GM18868 (cell line): ENCODE measurements around the gene SYNGR3.
A peak's percentile ranks its signal among the peaks of the same experiment; 100 is the strongest.

Experiments used
- ATAC-seq: cut with Tn5 transposase; IDR thresholded peaks from one replicate; pipeline ENCODE4 v1.9.1; 2021; ENCODE audit warnings: mild to moderate bottlenecking, moderate library complexity; ENCODE audit not compliant: unreplicated experiment

The SYNGR3 gene

GRCh38 chr16:1991948-1992703, 2.4 kb downstream of the SYNGR3 start:
- peak; percentile 56 for ATAC-seq

GRCh38 chr16:1992704-1993317, 3.0 kb downstream of the SYNGR3 start:
- no peak for ATAC-seq

GRCh38 chr16:1993731-1994131, 4.0 kb downstream of the SYNGR3 start:
- ATAC-seq, result no peak

- no peak for ATAC-seq
These were observed 8.0 kb downstream of the SYNGR3 start for GRCh38 chr16:1997494-1998359.

- ATAC-seq, result no peak
These were observed 8.6 kb downstream of the SYNGR3 start for GRCh38 chr16:1998360-1998835.

GRCh38 chr16:1998852-1999801, 9.4 kb downstream of the SYNGR3 start:
- ATAC-seq, result no peak

- no peak for ATAC-seq
These were observed 10.2 kb downstream of the SYNGR3 start for GRCh38 chr16:1999866-2000514.

GRCh38 chr16:2001035-2001434, 11.3 kb downstream of the SYNGR3 start:
- no peak for ATAC-seq

- no peak for ATAC-seq
These were observed 11.9 kb downstream of the SYNGR3 start for GRCh38 chr16:2001456-2002355.

GRCh38 chr16:2002406-2003230, 12.8 kb downstream of the SYNGR3 start:
- no peak for ATAC-seq

GRCh38 chr16:2003231-2003826, 13.6 kb downstream of the SYNGR3 start:
- no peak for ATAC-seq

GRCh38 chr16:2003827-2004641, 14.3 kb downstream of the SYNGR3 start:
- ATAC-seq, result peak; percentile 68

GRCh38 chr16:2004795-2005517, 15.2 kb downstream of the SYNGR3 start:
- ATAC-seq, result no peak

GRCh38 chr16:2005646-2006045, 15.9 kb downstream of the SYNGR3 start:
- no peak for ATAC-seq

GRCh38 chr16:2006317-2006716, 16.5 kb downstream of the SYNGR3 start:
- no peak for ATAC-seq
